ENCODE measurements around the gene ERICH4.
"Not testable (repeated sequence)": the region's sequence is repeated elsewhere in the genome, so short reads cannot be mapped to it uniquely, and the experiment has no call there.

Gene ERICH4

GRCh38 chr19:41457241-41457640 is 14.3 kb downstream of the ERICH4 start:
- intact Hi-C loops (cut with DNase I; ENCODE audit: low total_unique reads) = no loop called here
- Histone ChIP-seq H3K9me3 (no peaks in the 10 kb centered on the region), H3K27ac (no peak overlapping the region), H3K4me1 (peaks cover 0 to 4% (median 0%) of the 10 kb centered on the region in 4 donors), H3K4me3 (no peak overlapping the region), H3K36me3 (no peaks in the 10 kb centered on the region), H3K27me3 (peaks cover 0 to 34% of the 10 kb centered on the region in 2 donors)
- DNase-seq = no peak
- no peak for TF ChIP-seq CTCF (IDR thresholded peaks at IDR 0.05)

- no peak overlapping the region for H3K4me3 ChIP-seq
- no peaks in the 10 kb centered on the region for H3K4me1 ChIP-seq
- intact Hi-C loops (cut with DNase I; ENCODE audit: low total_unique reads) = loop anchor here (5.0 kb wide), 1 partner anchor 100 kb away; no protein-coding TSS in a partner anchor
- H3K9me3 ChIP-seq = no peaks in the 10 kb centered on the region
- no peaks in the 10 kb centered on the region for H3K36me3 ChIP-seq
- no peak overlapping the region for H3K27ac ChIP-seq
- no peak for DNase-seq
- H3K27me3 ChIP-seq = peaks cover 0 to 58% of the 10 kb centered on the region in 2 donors
- no peak for TF ChIP-seq CTCF (IDR thresholded peaks at IDR 0.05)
Observed at GRCh38 chr19:41462497-41462896, 19.5 kb downstream of the ERICH4 start.

- H3K9me3 ChIP-seq, H3K27ac ChIP-seq, H3K36me3 ChIP-seq, H3K4me1 ChIP-seq, DNase-seq, H3K4me3 ChIP-seq: not testable (repeated sequence)
- intact Hi-C loops (cut with DNase I; ENCODE audit: low total_unique reads) = loop anchor here (5.0 kb wide), 1 partner anchor 99 kb away; no protein-coding TSS in a partner anchor
- peaks cover 0 to 57% of the 10 kb centered on the region in 2 donors for H3K27me3 ChIP-seq
Observed at GRCh38 chr19:41463257-41464256, 20.6 kb downstream of the ERICH4 start.

GRCh38 chr19:41476583-41476982 is 33.6 kb downstream of the ERICH4 start:
- no peak for DNase-seq
- Histone ChIP-seq H3K36me3 (no peaks in the 10 kb centered on the region), H3K27me3 (peaks cover 0 to 24% of the 10 kb centered on the region in 2 donors), H3K9me3 (no peaks in the 10 kb centered on the region), H3K4me1 (no peaks in the 10 kb centered on the region), H3K27ac (no peak overlapping the region), H3K4me3 (no peak overlapping the region)
- intact Hi-C loops (cut with DNase I; ENCODE audit: low total_unique reads) = no loop called here
- TF ChIP-seq CTCF (IDR thresholded peaks at IDR 0.05) = no peak

- H3K4me3 ChIP-seq = no peak overlapping the region
- no peak for DNase-seq
- TF ChIP-seq CTCF (IDR thresholded peaks at IDR 0.05) = no peak
Observed at GRCh38 chr19:41478171-41478570, 35.2 kb downstream of the ERICH4 start.

More at GRCh38 chr19:41478171-41478570, 35.2 kb downstream of the ERICH4 start:
- Histone ChIP-seq H3K4me1 (no peaks in the 10 kb centered on the region), H3K27me3 (peaks cover 0 to 21% of the 10 kb centered on the region in 2 donors), H3K9me3 (no peaks in the 10 kb centered on the region), H3K36me3 (no peaks in the 10 kb centered on the region), H3K27ac (no peak overlapping the region)
- intact Hi-C loops (cut with DNase I; ENCODE audit: low total_unique reads) = no loop called here

Data from tibial artery (tissue), 4 donors.